AG09319 (cell line): ENCODE data around the gene GPA33.

Experiments
- DNase-seq: peaks from one replicate; pipeline ENCODE4 v3.0.0-alpha.2; 2010; ENCODE audit warnings: low read depth; ENCODE audit errors: extremely low read depth
- TF ChIP-seq, protein P1 (sequence below): IDR thresholded peaks from 2 replicates; pipeline ENCODE4 v1.5.1; 2011; ENCODE audit warnings: low read depth, mild to moderate bottlenecking, inconsistent platforms, low read length, moderate library complexity

GPA33 gene, protein sequence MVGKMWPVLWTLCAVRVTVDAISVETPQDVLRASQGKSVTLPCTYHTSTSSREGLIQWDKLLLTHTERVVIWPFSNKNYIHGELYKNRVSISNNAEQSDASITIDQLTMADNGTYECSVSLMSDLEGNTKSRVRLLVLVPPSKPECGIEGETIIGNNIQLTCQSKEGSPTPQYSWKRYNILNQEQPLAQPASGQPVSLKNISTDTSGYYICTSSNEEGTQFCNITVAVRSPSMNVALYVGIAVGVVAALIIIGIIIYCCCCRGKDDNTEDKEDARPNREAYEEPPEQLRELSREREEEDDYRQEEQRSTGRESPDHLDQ

DNA sequence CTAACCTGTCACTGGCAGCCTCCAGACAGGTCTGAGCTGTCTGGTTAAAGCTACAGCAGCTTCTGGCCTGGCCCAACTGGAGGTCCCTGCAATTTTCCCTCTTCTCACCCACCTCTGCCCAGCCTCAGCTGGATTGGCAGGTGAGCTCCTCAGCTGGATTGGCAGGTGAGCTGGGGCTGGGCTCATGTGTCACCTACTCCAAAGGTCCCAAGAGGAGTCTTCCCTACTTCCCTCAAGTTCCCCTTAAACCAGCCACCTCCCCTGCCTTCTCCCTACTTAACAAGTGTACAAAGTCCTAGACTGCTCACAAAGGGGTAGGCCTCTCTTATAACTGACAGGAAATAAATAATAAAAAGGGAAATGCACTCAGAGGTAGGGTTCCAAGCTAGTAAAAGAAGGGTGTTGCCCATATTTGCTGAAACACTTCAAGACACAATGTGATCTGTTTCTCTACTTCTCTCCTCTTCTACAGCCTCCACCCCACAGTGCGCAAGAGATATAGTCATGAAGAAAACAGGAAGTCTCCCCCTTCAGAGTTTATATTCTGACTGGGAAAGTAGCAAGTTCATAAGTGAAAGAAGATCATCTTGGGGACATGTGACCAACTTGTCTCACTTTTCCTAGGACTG is at the start of gene GPA33:
Gene GPA33, minus strand, starts transcription at position 64 of the 629 bp plus-strand sequence. CDS start 90 bp downstream, outside the sequence.
- TF ChIP-seq, protein P1, sequence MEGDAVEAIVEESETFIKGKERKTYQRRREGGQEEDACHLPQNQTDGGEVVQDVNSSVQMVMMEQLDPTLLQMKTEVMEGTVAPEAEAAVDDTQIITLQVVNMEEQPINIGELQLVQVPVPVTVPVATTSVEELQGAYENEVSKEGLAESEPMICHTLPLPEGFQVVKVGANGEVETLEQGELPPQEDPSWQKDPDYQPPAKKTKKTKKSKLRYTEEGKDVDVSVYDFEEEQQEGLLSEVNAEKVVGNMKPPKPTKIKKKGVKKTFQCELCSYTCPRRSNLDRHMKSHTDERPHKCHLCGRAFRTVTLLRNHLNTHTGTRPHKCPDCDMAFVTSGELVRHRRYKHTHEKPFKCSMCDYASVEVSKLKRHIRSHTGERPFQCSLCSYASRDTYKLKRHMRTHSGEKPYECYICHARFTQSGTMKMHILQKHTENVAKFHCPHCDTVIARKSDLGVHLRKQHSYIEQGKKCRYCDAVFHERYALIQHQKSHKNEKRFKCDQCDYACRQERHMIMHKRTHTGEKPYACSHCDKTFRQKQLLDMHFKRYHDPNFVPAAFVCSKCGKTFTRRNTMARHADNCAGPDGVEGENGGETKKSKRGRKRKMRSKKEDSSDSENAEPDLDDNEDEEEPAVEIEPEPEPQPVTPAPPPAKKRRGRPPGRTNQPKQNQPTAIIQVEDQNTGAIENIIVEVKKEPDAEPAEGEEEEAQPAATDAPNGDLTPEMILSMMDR = no peak
- DNase-seq = no peak

DNA sequence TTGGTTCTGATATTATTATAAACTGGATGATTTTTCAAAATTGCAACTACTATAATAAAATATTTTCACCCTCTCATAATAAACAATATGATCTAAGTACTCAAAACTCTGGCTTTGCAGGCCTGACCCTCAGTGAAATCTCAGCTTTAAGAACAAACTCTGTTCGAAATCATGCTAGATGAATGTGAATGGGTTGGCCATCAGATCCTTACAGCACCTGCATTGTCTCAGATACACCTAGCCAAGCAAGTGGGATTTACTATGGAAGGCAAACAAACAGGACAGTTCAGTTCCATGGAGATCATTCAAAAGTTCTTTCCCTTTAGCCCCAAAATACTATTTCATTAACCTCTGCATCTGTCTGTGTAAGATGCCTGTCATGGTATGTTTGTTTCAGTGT is 48.5 kb upstream of the GPA33 start:
- no peak for DNase-seq
- TF ChIP-seq, protein P1 = no peak

DNA sequence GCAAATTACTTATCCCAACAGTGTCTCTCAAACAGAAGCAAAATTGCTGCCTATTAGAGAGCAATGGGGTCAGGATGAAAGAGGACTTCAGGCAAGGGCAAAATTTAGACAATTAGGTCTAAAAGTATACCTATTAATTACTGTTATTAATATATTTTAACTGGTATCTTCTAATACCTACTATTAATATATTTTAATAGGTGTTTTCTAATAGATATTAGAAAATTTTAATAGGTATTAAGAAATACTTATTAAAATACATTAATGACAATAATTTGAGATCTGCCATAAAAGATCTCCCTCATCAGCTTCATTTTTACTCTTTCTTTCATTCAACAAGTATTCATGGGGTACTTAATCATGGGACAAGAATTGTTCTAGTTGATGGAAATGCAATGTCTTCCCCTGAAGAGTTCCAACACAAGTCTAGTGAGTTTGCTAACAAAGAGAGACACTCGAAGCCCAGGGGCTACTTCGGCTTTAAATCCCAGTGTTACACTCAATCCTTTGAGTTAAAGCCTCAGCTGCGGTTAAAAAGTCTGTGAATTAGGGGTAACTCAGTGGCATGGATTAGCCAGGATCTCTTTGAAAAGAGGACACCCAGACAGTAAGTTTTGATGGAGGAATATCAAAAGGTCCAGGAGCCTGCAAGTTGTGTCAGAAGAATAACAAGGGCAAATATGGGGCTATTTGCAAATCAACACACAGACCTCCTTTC is 47.8 kb upstream of the GPA33 start:
- no peak for DNase-seq
- TF ChIP-seq, protein P1 = no peak

DNA sequence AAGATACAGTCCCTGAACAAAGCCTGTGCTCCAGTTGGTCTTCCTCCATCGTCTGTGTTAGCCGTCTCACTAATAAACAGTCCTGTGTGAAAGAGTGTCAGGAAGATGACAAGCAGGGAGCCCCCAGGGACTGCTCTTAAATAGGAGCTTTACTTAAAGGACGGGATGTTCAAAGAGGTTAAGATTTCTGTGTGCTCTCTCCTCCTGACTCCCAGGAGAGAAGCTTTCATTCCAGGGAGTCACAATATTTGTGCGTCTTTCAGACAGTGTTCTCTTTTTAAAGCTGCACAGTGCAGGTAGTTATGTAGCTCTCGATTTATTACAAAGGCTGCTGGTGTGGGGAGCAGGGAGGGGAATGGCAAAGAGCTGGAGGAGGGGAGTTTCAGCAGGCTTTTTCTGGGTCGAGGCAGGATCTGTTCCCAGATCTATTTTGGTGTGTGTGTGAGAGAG is 47.2 kb upstream of the GPA33 start:
- TF ChIP-seq, protein P1 = no peak
- no peak for DNase-seq

DNA sequence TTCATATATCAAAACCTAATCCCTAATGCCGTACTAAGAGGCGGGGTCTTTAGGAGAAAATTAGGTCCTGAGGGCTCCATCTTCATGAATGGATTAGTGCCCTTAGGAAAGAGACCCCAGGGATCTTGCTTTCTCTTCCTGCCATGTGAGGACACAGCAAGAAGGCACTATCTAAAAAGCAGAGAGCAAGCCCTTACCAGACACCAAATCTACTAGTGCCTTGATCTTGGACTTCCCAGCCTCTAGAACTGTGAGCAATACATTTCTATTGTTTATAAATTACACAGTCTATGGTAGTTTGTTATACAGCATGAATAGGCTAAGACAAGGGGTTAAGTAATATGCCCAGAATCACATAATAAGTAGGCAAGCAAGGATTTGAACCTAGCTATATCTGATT is 46.6 kb upstream of the GPA33 start:
- TF ChIP-seq, protein P1 = no peak
- no peak for DNase-seq

DNA sequence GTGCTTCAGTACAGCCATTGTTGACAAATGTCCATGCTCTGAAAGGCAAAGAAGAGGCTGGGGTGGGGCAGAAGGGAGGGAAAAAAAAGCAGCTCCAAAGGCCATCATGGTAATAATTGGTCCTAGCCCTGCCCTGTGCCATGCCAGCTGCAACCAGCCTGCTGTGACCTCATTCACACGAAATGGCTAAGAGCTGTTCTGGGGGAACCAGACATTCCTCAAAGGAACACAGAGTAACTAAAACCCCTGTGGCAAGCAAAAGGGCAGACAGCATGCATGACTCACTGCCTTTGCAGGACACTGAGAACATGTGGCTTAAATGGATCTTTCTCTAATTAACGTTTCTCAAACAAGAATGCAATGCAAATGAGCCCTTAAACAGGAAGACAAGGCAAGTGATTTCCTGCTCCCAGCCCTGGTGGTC is 46.0 kb upstream of the GPA33 start:
- DNase-seq = no peak

More for the DNA sequence above, 46.0 kb upstream of the GPA33 start:
- TF ChIP-seq, protein P1 = no peak
